HK-2 (cell line): ENCODE measurements around the gene PDIA4.

Experiments
- DNase-seq: peaks from one replicate; pipeline ENCODE4 v3.0.0-alpha.2; 2018; ENCODE audit not compliant: unreplicated experiment

The PDIA4 gene

GRCh38 chr7:148964483-148965267 is 63.6 kb downstream of the PDIA4 start:
- no peak for DNase-seq

GRCh38 chr7:148963583-148964482 is 64.5 kb downstream of the PDIA4 start:
- no peak for DNase-seq

DNA sequence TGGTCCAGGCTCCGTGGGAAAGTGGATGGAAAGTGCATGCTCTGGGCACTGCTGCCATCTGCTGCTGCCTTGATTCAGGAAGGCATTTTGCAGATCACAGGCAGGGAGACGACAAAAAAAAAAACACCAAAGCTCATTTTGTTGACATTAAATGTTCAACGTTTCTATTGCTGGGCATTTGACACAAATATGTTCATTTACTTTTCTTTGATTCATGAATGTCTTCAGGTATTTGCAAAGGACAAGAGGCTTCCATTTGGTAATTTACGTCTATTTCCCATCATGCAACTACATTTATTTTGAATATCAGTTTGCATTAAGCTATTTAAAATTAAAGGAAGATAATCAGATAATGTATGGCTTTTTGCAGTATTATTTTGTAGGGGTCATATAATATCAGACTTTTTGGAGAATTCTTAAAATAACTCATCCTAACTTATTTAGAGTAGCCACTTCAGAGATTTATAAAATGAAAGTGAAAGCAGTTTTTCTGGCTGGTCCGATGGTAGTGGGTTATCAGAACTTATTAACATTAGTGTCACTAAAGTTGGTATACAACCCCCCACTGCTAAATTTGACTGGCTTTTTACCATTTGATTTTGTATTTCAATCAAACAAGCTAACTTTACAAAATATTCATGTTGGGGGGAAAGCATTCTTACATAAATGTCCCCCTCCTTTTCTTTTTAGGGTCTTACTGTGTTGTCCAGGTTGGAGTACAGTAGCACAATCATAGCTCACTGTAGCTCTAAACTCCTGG is 65.3 kb downstream of the PDIA4 start:
- peak; percentile 47 for DNase-seq

DNA sequence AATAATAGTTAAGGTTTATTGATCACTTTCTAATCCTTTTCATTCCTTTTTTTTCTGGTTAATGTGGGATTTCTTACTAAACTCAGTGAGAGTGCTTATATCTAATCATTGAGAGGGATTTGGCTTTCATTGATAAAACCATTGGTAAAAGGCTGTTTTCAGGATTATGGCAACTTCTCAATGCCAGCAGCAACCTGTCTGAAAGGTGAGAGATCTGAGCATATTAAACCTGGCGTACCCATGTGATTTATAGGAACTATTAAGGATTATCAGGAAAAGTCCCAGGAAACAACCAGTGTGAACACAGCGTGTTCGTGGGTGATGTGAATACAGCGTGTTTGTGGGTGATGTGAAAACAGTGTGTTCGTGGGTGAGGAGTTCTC is 65.9 kb downstream of the PDIA4 start:
- DNase-seq: no peak

GRCh38 chr7:148959726-148960125 is 68.6 kb downstream of the PDIA4 start:
- no peak for DNase-seq

GRCh38 chr7:148958061-148958460 is 70.2 kb downstream of the PDIA4 start:
- DNase-seq: no peak

- DNase-seq: no peak
These were observed 73.5 kb downstream of the PDIA4 start for GRCh38 chr7:148954766-148955165.

- DNase-seq: no peak
These were observed 74.6 kb downstream of the PDIA4 start for GRCh38 chr7:148953676-148954075.
